Limb (tissue), 2 donors: Measurements from ENCODE around the gene ASAP2.

Experiments used
- DNase-seq, 2 donors: peaks; one replicate each; pipeline ENCODE4 v3.0.0-alpha.2; 2016; ENCODE audit errors: extremely low spot score in 2 of 2

The ASAP2 gene

GRCh38 chr2:9205963-9206948 is at the start of gene ASAP2:
ASAP2 (plus strand) TSS chr2:9206812; CDS start chr2:9207105, 293 bp downstream.
- peak; percentile 62 to 87 for DNase-seq

GRCh38 chr2:9158786-9159779 is 47.5 kb upstream of the ASAP2 start:
- DNase-seq: no peak

GRCh38 chr2:9160732-9161131 is 45.9 kb upstream of the ASAP2 start:
- DNase-seq: no peak

DNA sequence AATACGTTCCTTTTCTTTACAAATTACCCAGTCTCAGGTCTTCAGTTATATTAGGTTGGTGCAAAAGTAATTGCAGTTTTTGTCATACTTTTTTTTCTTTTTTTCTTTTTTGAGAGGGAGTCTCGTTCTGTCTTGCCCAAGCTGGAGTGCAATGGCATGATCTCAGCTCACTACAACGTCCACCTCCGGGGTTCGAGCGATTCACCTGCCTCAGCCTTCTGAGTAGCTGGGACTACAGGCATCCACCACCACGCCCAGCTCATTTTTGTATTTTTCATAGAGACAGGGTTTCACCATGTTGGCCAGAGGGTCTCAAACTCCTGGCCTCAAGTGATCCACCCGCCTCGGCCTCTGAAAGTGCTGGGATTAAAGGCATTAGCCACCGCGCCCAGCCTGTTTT is 43.8 kb upstream of the ASAP2 start:
- DNase-seq: no peak

DNA sequence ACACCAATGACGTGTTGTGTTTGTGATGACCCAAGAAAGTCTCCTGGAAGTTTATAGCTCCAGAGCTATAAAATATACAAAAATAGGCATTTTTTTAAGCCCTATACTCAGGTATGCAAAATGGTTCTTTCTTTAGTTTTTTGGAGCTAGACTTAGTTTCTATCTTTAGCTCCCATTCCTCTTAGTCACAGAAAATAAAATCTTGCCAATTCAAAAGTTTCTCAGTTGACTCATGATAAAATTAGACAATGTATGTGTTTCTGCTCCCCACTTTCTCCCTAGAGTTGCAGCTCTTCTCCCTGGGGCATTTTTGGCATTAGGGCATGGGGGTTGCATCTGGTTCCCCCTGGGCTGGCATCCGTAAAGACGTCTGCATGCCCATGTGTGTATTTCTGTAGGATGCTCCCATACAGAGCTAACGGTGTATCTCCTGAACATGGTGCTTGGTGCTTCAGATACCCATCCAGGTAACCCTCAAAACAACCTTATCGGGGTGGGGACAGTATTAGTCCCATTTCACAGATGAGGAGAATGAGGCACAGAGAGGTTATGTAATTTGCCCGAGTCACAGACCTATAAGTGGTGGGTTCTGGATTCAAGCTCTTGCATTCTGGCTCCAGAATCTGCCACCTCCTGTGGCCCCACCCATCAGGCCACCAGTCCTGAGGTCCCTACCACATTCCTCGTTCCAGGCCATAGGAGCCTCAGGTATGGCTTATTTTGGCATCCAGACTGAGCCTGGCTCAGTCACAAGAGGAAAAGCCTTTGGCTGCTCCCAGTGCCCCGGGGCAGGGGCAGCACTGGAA is 43.1 kb upstream of the ASAP2 start:
- DNase-seq: no peak

DNA sequence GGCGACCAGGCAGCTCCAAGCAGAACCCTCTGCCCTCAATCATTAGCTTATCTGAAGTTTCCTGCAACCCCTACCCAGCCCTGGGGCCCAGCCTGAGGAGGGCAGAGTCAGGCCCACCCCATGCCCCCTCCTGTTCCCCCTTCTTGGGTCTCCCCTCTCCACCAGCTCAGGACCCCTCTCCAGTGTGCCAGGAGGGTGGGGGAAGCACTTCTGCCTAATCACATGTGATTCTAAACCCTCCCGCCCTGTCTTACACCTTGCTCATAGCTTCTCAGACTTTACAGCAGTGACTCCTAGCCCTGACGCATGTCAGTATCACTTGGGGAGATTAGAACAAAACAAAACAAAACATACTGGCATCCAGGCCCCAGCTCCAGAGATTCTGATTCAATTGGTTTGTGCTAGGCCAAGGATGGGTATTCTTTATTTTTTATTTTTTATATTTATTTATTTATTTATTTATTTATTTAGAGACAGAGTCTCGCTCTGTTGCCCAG is 42.5 kb upstream of the ASAP2 start:
- DNase-seq: no peak

DNA sequence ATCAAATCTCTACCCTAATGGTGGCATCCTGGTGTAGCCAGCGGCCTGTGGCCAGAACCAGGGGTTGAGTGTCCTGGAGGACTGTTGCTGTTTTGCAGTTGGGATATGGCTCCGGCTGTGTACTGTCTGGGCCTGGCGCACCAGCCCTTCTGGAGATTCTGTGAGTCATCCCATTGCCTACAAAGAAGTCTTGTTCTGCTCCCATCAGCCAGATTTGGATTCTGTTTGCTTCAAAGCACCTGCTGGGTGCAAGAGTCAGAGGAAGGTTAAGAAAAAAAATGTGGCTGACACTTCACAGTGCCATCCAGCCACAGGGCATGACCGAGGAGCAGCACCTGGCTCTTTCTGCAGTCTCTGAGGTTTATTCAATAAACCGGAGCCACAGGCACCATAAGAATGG is 41.0 kb upstream of the ASAP2 start:
- DNase-seq: no peak

- DNase-seq: no peak
These were observed 39.8 kb upstream of the ASAP2 start for GRCh38 chr2:9166579-9167377.

DNA sequence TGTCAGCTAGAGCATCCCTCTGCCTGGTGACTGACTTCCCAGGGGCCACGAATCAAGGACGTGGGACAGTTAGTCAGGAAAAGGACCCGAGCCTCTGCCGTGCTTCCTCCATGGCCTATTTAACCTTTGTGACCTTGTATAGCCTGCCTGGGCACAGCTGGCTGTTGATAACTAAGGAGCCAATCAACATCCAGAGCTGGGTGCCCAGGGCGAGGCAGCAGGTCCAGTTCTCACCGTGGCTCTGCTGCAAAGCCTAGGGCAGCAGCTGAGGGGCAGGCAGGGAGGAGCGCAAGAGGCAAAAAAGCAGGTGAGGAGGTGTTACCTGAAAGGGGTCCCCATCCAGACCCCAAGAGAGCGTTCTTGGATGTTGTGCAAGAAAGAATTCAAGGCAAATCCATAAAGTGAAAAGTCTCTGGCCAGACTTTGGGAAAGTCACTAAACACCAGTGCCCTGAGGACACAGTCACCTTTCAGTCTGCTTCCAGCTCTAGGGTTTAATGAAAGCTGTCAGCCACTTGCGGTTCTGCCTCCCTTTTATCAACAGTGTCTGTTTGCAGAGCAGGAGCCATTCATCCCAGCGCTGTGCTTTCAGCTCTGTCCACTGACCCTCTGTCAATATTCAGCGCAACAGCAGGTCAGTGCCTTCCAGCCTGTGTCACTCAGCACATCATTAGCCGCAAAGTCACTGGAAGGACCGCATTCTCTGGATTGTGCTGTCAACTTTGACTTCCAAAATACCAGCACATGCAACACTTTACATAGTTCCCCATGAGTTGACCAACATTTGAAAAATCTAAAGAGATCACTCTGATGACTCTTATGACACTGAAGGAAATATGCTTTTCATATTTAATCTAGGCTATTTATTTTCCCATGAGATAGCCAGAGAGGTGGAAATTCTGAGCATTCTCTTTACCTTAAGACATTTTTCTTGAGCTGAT is 38.6 kb upstream of the ASAP2 start:
- no peak for DNase-seq

- DNase-seq: no peak
These were observed 37.8 kb upstream of the ASAP2 start for GRCh38 chr2:9168821-9169221.

- DNase-seq: no peak
These were observed 37.1 kb upstream of the ASAP2 start for GRCh38 chr2:9169349-9170107.

GRCh38 chr2:9170458-9171130 is 36.0 kb upstream of the ASAP2 start:
- no peak for DNase-seq

DNA sequence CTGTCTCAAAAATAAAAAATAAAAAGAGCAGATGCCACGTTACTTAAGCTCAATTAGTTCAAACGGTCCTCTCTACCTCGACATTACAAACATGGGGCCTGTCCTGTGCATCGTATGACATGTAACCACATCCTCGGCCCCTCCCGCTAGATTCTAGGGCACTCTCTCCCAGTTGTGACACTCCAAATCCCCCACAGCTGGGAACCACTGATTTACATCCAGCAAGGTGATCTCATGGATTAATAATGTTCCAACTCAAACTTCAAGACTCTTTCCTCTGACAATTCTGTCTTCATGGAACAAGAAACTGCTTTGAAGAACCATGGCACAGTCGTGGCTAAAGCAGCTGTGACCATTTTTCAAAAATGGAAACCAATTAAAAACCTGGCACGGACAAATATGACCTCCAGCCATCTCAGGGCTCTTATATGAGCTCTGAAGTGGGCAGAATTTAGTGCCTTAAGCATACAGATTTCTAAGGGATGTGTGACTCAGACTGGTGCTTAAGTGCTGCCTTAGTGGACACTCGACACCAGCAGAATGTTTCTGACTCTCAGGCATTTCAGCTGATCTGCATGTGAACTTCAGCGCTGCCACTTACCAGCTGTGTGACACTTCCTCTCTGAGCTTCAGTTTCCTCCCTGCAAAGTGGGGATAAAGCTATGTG is 31.7 kb upstream of the ASAP2 start:
- peak in 1 of 2 donors; percentile 40 for DNase-seq

DNA sequence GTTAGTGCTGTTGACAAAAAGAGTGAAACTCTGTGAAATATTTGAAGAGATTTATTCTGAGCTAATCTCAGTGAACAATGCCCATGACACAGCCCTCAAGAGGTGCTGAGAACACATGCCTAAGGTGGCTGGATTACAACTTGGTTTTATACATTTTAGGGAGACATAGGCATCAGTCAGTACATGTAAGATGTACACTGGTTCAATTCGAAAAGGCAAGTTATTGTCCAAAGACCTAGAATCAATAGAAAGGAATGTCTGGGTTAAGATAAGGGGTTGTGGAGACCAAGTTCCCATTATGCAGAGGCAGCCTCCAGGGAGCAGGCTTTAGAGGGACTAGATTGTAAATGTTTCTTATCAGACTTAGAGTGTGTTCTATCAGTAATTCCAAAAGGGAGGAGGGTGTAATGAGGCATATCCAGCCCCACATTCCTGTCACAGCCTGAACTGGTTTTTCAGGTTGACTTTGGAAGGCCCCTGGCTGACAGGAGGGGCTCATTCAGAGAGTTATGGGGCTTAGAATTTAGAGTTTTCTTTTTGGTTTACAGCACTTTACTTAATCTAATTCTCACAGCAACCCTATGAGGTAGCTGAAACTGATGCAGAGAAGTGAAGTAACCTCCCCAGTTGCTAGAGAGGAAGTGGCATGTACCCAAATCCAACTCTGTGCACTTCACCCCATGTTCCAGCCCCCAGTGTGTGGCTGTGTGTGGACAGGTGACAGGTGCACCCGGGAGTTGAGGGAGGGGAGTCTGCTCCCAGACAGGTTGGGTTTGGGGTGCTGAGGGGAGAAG is 28.3 kb upstream of the ASAP2 start:
- DNase-seq: no peak

GRCh38 chr2:9178904-9179571 is 27.6 kb upstream of the ASAP2 start:
- peak; percentile 40 to 69 for DNase-seq
